HAP-1 (cell line): ENCODE results near the gene CUL2.
A peak's percentile ranks its signal among the peaks of the same experiment; 100 is the strongest.

ENCODE experiments used
- DNase-seq, 2 experiments: peaks; one replicate each; pipeline ENCODE4 v3.0.0-alpha.2; 2016 to 2020; ENCODE audit warnings: low spot score in 2 of 2
- H3K27me3 ChIP-seq: fragments of 250-450 bp; sonication (Bioruptor Pico); 2 replicates; pipeline ENCODE4 v1.5.1; 2020; ENCODE audit warnings: low read depth, mild to moderate bottlenecking, moderate library complexity
- H3K36me3 ChIP-seq: fragments of 250-450 bp; sonication (Bioruptor Pico); replicated peaks from 2 replicates; pipeline ENCODE4 v1.5.1; 2020; ENCODE audit warnings: mild to moderate bottlenecking
- H3K4me1 ChIP-seq: fragments of 250-450 bp; sonication (Bioruptor Pico); 2 replicates; pipeline ENCODE4 v1.5.1; 2020; ENCODE audit warnings: mild to moderate bottlenecking
- H3K4me3 ChIP-seq: fragments of 250-450 bp; sonication (Bioruptor Pico); 2 replicates; pipeline ENCODE4 v1.5.1; 2020; ENCODE audit warnings: mild to moderate bottlenecking, moderate library complexity
- H3K9me3 ChIP-seq: fragments of 250-450 bp; sonication (Bioruptor Pico); 2 replicates; pipeline ENCODE4 v1.5.1; 2020; ENCODE audit warnings: mild to moderate bottlenecking, moderate library complexity
- in situ Hi-C: fragments of 300-500 bp; cut with MboI; formaldehyde crosslinking; loops from 3 replicates; pipeline ENCODE4 v1.14.3; 2020; ENCODE audit warnings: low sequenced_read_pairs, inconsistent platforms, mixed read lengths

The CUL2 gene

GRCh38 chr10:35090162-35090954 lies at the start of gene CUL2:
Gene CUL2 (minus strand): TSS chr10:35090341. CDS start chr10:35071317, 19,024 bp downstream.
- Histone ChIP-seq H3K4me1 (peaks cover 3% of the 10 kb centered on the region; the same call in 1 of the 2 replicates), H3K9me3 (no peaks in the 10 kb centered on the region), H3K4me3 (peak within 1 kb of the TSS; percentile 89), H3K36me3 (no peaks in the 10 kb centered on the region), H3K27me3 (no peaks in the 10 kb centered on the region)
- in situ Hi-C loops: no loop called here
- DNase-seq: peak; percentile 89 to 95

- peaks cover 6% of the 10 kb centered on the region for H3K4me1 ChIP-seq
- H3K4me3 ChIP-seq: no peak overlapping the region
- H3K36me3 ChIP-seq: no peaks in the 10 kb centered on the region
- no peaks in the 10 kb centered on the region for H3K9me3 ChIP-seq
- in situ Hi-C loops: no loop called here
- H3K27me3 ChIP-seq: no peaks in the 10 kb centered on the region
- no peak for DNase-seq
Observed at GRCh38 chr10:35136263-35136815, 46.2 kb upstream of the CUL2 start.

- H3K4me3 ChIP-seq: no peak overlapping the region
- H3K4me1 ChIP-seq: peaks cover 6% of the 10 kb centered on the region
Observed at GRCh38 chr10:35135861-35136260, 45.7 kb upstream of the CUL2 start.

DNA sequence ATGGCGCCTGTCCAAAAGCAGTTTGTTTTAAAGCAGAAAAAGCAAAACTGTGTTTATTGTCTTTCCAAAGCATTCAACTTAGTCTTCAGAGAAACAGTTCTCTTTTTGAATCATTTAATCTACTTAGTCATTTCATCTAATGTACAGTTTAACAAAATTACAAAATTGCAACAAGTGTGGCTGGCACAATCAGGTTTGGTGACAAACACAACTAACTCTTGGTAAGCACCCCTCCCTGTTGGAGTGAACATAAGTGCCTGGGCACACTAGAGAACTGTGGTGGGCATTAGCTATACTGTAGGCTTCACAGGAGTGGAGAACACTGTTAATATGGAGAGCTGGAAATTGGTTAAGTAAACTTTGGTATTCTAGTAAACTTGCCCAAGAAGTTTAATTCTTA lies 43.4 kb upstream of the CUL2 start:
- Histone ChIP-seq H3K4me1 (peaks cover 16% of the 10 kb centered on the region), H3K9me3 (no peaks in the 10 kb centered on the region), H3K36me3 (no peaks in the 10 kb centered on the region), H3K4me3 (no peak overlapping the region), H3K27me3 (no peaks in the 10 kb centered on the region)
- no peak for DNase-seq
- in situ Hi-C loops: no loop called here

More at GRCh38 chr10:35135861-35136260, 45.7 kb upstream of the CUL2 start:
- no peaks in the 10 kb centered on the region for H3K9me3 ChIP-seq
- in situ Hi-C loops: no loop called here
- no peak for DNase-seq
- no peaks in the 10 kb centered on the region for H3K36me3 ChIP-seq
- H3K27me3 ChIP-seq: no peaks in the 10 kb centered on the region

DNA sequence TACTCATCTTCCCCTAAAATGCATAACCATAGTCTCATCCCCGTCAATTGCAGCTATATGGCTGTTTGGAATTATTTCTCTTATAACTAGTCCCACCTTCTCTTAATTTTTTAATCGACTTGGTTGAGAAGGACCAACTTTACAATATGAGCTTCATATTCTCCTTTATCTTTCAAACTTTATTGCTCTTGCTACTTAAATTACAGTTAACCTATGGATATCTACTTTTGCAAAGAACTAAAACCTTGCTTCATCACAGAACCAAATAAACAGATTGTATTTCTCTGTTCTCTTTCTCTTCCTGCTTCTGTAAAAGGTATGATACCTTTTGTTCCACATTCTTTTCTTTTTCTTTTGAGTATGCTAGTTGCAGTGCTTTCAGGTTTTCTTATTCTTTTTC lies 42.6 kb upstream of the CUL2 start:
- Histone ChIP-seq H3K9me3 (no peaks in the 10 kb centered on the region), H3K27me3 (no peaks in the 10 kb centered on the region), H3K4me3 (no peak overlapping the region), H3K36me3 (no peaks in the 10 kb centered on the region), H3K4me1 (peaks cover 16% of the 10 kb centered on the region)
- in situ Hi-C loops: no loop called here
- no peak for DNase-seq

DNA sequence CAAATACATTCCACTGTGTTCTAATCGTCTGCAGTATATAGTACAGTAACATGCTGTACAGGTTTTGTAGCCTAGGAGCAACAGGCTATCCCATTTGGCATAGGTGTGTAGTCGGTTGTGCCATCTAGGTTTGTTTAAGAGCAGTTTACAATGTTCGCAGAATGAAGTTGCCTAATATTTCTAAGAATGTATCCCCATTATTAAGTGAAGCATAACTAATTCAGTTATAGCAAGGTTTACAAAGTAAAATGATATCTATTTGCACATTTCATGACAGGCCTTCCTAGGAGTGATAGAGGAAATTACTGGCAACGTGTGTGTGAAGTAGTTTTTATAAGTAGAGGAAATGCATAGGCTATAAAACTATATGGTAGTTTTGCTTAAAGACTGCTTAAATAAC lies 40.5 kb upstream of the CUL2 start:
- no peaks in the 10 kb centered on the region for H3K36me3 ChIP-seq
- H3K4me3 ChIP-seq: no peak overlapping the region
- no peaks in the 10 kb centered on the region for H3K27me3 ChIP-seq
- H3K9me3 ChIP-seq: no peaks in the 10 kb centered on the region
- H3K4me1 ChIP-seq: peaks cover 20% of the 10 kb centered on the region
- in situ Hi-C loops: no loop called here
- DNase-seq: no peak

GRCh38 chr10:35129185-35129674 lies 39.1 kb upstream of the CUL2 start:
- in situ Hi-C loops: no loop called here
- no peak for DNase-seq
- H3K9me3 ChIP-seq: no peaks in the 10 kb centered on the region
- no peaks in the 10 kb centered on the region for H3K36me3 ChIP-seq
- H3K27me3 ChIP-seq: no peaks in the 10 kb centered on the region
- H3K4me3 ChIP-seq: peak overlapping the region; percentile 75; the same call in 1 of the 2 replicates
- H3K4me1 ChIP-seq: peaks cover 20% of the 10 kb centered on the region

DNA sequence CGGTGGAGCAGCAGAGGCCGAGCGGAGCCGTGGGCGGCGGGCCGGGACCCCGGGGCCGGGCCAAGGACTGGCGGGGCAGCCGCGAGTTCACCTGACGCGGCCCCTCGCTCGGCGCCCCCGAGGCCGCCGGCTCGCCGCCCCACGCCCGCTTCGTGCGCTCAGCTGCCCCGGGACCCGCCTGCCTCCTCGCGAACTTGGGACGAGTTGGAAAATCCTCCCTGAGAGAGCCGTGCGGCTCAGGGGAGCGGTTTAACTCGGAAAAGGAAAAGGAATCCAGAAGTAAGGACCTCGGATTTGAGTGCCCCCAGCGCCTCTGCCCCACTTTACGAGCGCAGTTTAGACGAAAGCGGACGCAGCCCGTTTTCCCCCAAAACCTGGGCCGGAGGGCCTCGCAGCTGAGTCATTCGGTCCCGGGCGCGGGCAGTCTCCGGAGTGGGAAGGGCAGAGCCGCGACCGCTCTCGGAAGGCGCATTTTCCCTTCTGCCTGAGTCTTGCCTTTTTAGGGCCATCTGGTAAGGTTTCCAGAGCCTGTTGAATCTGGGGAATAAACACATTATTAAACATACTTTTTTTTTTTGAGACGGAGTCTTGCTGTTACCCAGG lies 37.2 kb upstream of the CUL2 start:
- Histone ChIP-seq H3K27me3 (no peaks in the 10 kb centered on the region), H3K4me1 (peaks cover 15% of the 10 kb centered on the region), H3K4me3 (peak overlapping the region; percentile 75), H3K9me3 (no peaks in the 10 kb centered on the region), H3K36me3 (no peaks in the 10 kb centered on the region)
- in situ Hi-C loops: no loop called here
- DNase-seq: peak in 1 of 2 experiments; percentile 63

GRCh38 chr10:35126530-35127288 lies 36.6 kb upstream of the CUL2 start, which contains the start of gene CREM:
Gene CREM (plus strand): TSS chr10:35126846. CDS start chr10:35137836, 10,990 bp downstream.
- no peaks in the 10 kb centered on the region for H3K36me3 ChIP-seq
- in situ Hi-C loops: no loop called here
- peak; percentile 94 to 100 for DNase-seq
- no peaks in the 10 kb centered on the region for H3K27me3 ChIP-seq
- H3K9me3 ChIP-seq: no peaks in the 10 kb centered on the region
- peaks cover 15% of the 10 kb centered on the region for H3K4me1 ChIP-seq
- peak within 1 kb of the TSS; percentile 75 for H3K4me3 ChIP-seq

- no peaks in the 10 kb centered on the region for H3K36me3 ChIP-seq
- no peaks in the 10 kb centered on the region for H3K27me3 ChIP-seq
- H3K4me1 ChIP-seq: peaks cover 15% of the 10 kb centered on the region
- in situ Hi-C loops: no loop called here
- no peak for DNase-seq
- no peaks in the 10 kb centered on the region for H3K9me3 ChIP-seq
- H3K4me3 ChIP-seq: peak overlapping the region; percentile 75
Observed at GRCh38 chr10:35126062-35126529, 36.0 kb upstream of the CUL2 start.

DNA sequence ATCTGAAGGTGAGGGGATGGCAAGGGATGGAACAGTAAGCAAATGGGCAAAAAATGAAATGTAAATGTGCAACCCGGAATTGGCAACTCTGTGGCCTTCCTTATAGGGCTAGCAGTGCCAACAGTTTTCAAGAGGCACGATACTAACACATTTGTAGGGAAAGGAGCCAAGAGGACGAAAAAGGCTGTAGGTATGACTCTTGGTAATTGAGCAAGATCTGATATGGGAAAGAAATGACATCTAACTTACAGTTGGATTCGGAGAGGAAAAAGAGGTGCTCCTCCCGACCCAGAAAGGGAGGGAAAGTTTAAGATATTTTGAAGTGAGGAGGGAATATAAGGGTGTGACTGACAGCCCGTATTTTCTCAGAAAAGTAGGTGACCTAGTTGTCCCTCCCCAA lies 34.4 kb upstream of the CUL2 start:
- DNase-seq: no peak
- Histone ChIP-seq H3K4me1 (peaks cover 14% of the 10 kb centered on the region), H3K27me3 (no peaks in the 10 kb centered on the region), H3K36me3 (no peaks in the 10 kb centered on the region), H3K4me3 (no peak overlapping the region), H3K9me3 (no peaks in the 10 kb centered on the region)
- in situ Hi-C loops: no loop called here

GRCh38 chr10:35119378-35119777 lies 29.2 kb upstream of the CUL2 start:
- in situ Hi-C loops: loop anchor here (5.0 kb wide), 1 partner anchor 98 kb away; no protein-coding TSS in a partner anchor
- H3K9me3 ChIP-seq: no peaks in the 10 kb centered on the region
- H3K27me3 ChIP-seq: peaks cover 6% of the 10 kb centered on the region; the same call in 1 of the 2 replicates
- no peaks in the 10 kb centered on the region for H3K36me3 ChIP-seq
- no peaks in the 10 kb centered on the region for H3K4me1 ChIP-seq
- no peak overlapping the region for H3K4me3 ChIP-seq
- DNase-seq: no peak

DNA sequence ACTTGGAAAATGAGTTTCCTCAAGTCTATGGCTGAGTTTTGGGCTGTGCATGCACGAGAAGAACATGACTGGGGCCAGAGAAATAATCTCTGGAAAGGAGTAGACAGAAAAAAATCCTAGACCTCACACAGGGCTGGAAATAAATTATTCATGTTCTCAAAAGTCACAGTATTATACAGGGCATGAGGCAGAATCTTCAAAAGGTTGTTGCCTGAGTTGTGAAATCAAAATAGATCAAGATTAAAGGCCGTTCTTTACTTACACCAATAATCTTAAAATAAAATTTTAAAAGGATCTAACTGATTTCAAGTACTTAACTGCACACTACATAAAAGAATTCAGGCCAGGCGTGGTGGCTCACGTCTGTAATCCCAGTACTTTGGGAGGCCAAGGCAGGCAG lies 22.4 kb upstream of the CUL2 start:
- in situ Hi-C loops: no loop called here
- no peaks in the 10 kb centered on the region for H3K36me3 ChIP-seq
- DNase-seq: no peak
- H3K4me3 ChIP-seq: no peak overlapping the region
- no peaks in the 10 kb centered on the region for H3K9me3 ChIP-seq
- H3K27me3 ChIP-seq: peaks cover 3% of the 10 kb centered on the region; the same call in 1 of the 2 replicates
- H3K4me1 ChIP-seq: no peaks in the 10 kb centered on the region
